T-cell (primary cell): ENCODE results near the gene CDC42EP5. TPM values are rescaled to one million over a fixed set of nuclear protein-coding genes. Genes with fewer than 3 reads are reported as not detected.
A peak's percentile ranks its signal among the peaks of the same experiment; 100 is the strongest.

Source experiments
- ATAC-seq, 4 experiments: fragments of 200-7000 bp in 3 of 4; fragments of 150-1000 bp in 1 of 4; cut with Tn5 transposase; replicated peaks in 1 of 4; 1 replicate in 3 of 4; 2 replicates in 1 of 4; pipeline ENCODE4 v1.10.0; 2021; ENCODE audit warnings: moderate library complexity in 3 of 4, mild to moderate bottlenecking in 2 of 4, moderate number of reproducible peaks in 1 of 4
- CTCF ChIA-PET, 2 donors: fragments of 300-600 bp; sonication (Branson Sonifier 250); formaldehyde crosslinking; loops; one replicate each; lab custom pipeline; 2022; ENCODE audit warnings: antibody characterized with exemption in 2 of 2; lab: Charles Lee
- POLR2A ChIA-PET, 2 donors: fragments of 300-600 bp; sonication (Branson Sonifier 250); formaldehyde crosslinking; loops; one replicate each; lab custom pipeline; 2022; ENCODE audit warnings: antibody characterized with exemption in 2 of 2; lab: Charles Lee
- DNase-seq, 35 experiments: peaks; one replicate each; pipeline versions ENCODE4 v3.0.0 to v3.0.0-alpha.2; 2013 to 2023
- H3K27ac ChIP-seq: one replicate; pipeline ENCODE4 v1.5.1; 2013; ENCODE audit warnings: low read length
- H3K27me3 ChIP-seq, 2 experiments: replicated peaks in 1 of 2; 1 replicate in 1 of 2; 2 replicates in 1 of 2; pipeline versions ENCODE4 v1.6.1 to v1.7.0; 2013; ENCODE audit warnings: low read length in 1 of 2, mixed read lengths in 1 of 2; ENCODE audit not compliant: control insufficient read depth in 2 of 2, insufficient read depth in 2 of 2; ENCODE audit errors: extremely low read depth in 1 of 2
- H3K36me3 ChIP-seq, 2 donors: 1 replicate in 1 of 2; 2 replicates in 1 of 2; pipeline versions ENCODE4 v1.6.1 to v1.7.0; 2013; ENCODE audit warnings: low read length in 1 of 2; ENCODE audit not compliant: control insufficient read depth in 2 of 2, insufficient read depth in 1 of 2; ENCODE audit errors: extremely low read depth in 1 of 2
- H3K4me1 ChIP-seq, 2 experiments: 1 replicate in 1 of 2; 2 replicates in 1 of 2; pipeline versions ENCODE4 v1.6.1 to v1.7.0; 2013; ENCODE audit warnings: low read length in 2 of 2, mixed read lengths in 1 of 2; ENCODE audit not compliant: insufficient read depth in 2 of 2, control insufficient read depth in 1 of 2; ENCODE audit errors: extremely low read depth in 1 of 2
- H3K4me3 ChIP-seq, 2 donors: 1 replicate in 1 of 2; 2 replicates in 1 of 2; pipeline versions ENCODE4 v1.5.1 to v1.7.0; 2013; ENCODE audit warnings: mild to moderate bottlenecking in 2 of 2, low read length in 1 of 2, moderate library complexity in 1 of 2; ENCODE audit not compliant: control insufficient read depth in 1 of 2; ENCODE audit errors: extremely low read depth in 1 of 2
- H3K9me3 ChIP-seq: 2 replicates; pipeline ENCODE4 v1.7.0; 2013
- H3K27ac Mint-ChIP-seq, 2 donors: one replicate each; pipeline ENCODE4 v1.8.0; 2020 to 2021; ENCODE audit warnings: mild to moderate bottlenecking in 2 of 2, mixed read lengths in 2 of 2
- H3K27me3 Mint-ChIP-seq, 2 donors: one replicate each; pipeline ENCODE4 v1.8.0; 2021 to 2022; ENCODE audit warnings: mixed read lengths in 2 of 2
- H3K36me3 Mint-ChIP-seq: one replicate; pipeline ENCODE4 v1.8.0; 2021; ENCODE audit warnings: mixed read lengths
- H3K4me1 Mint-ChIP-seq, 3 donors: one replicate each; pipeline ENCODE4 v1.8.0; 2020 to 2022; ENCODE audit warnings: mixed read lengths in 3 of 3, mild to moderate bottlenecking in 1 of 3
- H3K4me3 Mint-ChIP-seq, 3 donors: one replicate each; pipeline ENCODE4 v1.8.0; 2020 to 2022; ENCODE audit warnings: mild to moderate bottlenecking in 3 of 3, mixed read lengths in 3 of 3, moderate library complexity in 3 of 3
- H3K9me3 Mint-ChIP-seq, 3 donors: one replicate each; pipeline ENCODE4 v1.8.0; 2020 to 2022; ENCODE audit warnings: mixed read lengths in 3 of 3
- WGBS: methylation state at CpG from one replicate; pipeline ENCODE4 v1.1.5; 2013; ENCODE audit warnings: missing lambda C conversion rate; ENCODE audit not compliant: insufficient coverage; 5-methylcytosine and 5-hydroxymethylcytosine counted together
- total RNA-seq, 35 experiments: library from RNA in 6 of 35; stranded (reverse) in 6 of 35; fragments of 120-200 nt in 1 of 35; gene quantifications; one replicate each; pipeline versions ENCODE4 v1.2.1 to v1.2.4 and lab custom pipeline; 2013 to 2026

Gene CDC42EP5
- total RNA-seq, 5 donors from 2014 or later (not counting 1 experiment from before 2014, with no cell fraction given), result 0.43 TPM; not detected in 4

- no peaks in the 10 kb centered on the region for H3K9me3 Mint-ChIP-seq
- no peak for ATAC-seq
- 69% methylated on average over 6 of the region's 8 CpGs for WGBS
- Histone ChIP-seq H3K4me1 (peaks cover 0 to 21% of the 10 kb centered on the region in 2 experiments), H3K9me3 (no peaks in the 10 kb centered on the region), H3K27ac (no peak overlapping the region), H3K4me3 (no peak overlapping the region), H3K27me3 (peaks cover 2 to 64% of the 10 kb centered on the region in 2 experiments), H3K36me3 (no peaks in the 10 kb centered on the region)
- peak overlapping the region in 1 of 3 donors; percentile 19 for H3K4me3 Mint-ChIP-seq
- no peak for DNase-seq
- peaks cover 18 to 44% of the 10 kb centered on the region in 2 donors for H3K27me3 Mint-ChIP-seq
- H3K27ac Mint-ChIP-seq, result no peak overlapping the region
- POLR2A ChIA-PET, result no interaction called here
- H3K4me1 Mint-ChIP-seq, result peaks cover 7 to 17% (median 8%) of the 10 kb centered on the region in 3 donors
- CTCF ChIA-PET, result no interaction called here
- no peaks in the 10 kb centered on the region for H3K36me3 Mint-ChIP-seq
Observed at GRCh38 chr19:54429176-54429495, 44.0 kb downstream of the CDC42EP5 start.

DNA sequence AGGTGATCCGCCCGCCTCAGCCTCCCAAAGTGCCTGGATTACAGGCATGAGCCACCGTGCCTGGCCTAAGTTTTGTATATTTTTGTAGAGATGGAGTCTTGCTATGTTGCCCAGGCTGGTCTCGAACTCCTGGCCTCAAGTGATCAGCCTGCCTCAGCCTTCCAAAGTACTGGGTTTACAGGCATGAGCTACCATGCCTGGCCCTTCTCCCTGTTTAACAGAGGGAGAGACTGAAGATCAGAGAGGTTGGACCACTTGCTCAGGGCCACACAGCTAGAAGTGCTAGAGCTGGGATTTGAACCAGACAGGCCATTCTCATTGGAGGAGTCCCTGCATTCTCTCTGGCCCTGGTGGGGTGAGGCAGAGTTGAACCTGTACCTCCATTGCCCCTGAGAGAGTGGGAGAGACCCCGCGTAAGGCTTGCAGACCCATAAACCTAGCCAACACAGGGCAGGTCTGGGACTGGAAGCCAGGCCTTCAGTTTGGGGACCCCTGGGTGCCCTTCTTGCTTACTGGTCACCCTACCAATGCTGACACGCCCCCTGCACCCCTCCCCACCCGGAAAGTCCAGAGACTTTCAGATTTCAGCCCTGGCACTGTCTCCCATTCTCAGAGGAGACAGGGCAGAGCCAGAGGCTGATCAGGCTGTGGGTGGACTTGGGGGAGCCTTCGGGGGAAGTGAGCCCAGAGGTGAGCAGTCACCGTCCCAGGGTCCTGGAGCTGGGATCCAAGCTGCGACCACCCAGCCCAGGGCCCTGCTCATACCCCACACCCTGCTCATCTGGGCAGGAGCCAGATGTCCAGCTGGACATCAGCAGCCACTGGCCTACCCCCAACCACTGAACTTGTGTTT lies 44.5 kb downstream of the CDC42EP5 start:
- Histone ChIP-seq H3K4me3 (no peak overlapping the region), H3K27me3 (peaks cover 2 to 68% of the 10 kb centered on the region in 2 experiments), H3K27ac (no peak overlapping the region), H3K36me3 (no peaks in the 10 kb centered on the region), H3K9me3 (no peaks in the 10 kb centered on the region), H3K4me1 (peaks cover 0 to 18% of the 10 kb centered on the region in 2 experiments)
- ATAC-seq (no peak), DNase-seq (no peak)
- Mint-ChIP-seq H3K27ac (no peak overlapping the region), H3K27me3 (peaks cover 22 to 49% of the 10 kb centered on the region in 2 donors), H3K9me3 (no peaks in the 10 kb centered on the region), H3K36me3 (no peaks in the 10 kb centered on the region), H3K4me3 (no peak overlapping the region), H3K4me1 (peaks cover 5 to 12% (median 6%) of the 10 kb centered on the region in 3 donors)
- ChIA-PET POLR2A (no interaction called here), CTCF (no interaction called here)
- WGBS, result 89% methylated on average over 4 of the region's 11 CpGs

DNA sequence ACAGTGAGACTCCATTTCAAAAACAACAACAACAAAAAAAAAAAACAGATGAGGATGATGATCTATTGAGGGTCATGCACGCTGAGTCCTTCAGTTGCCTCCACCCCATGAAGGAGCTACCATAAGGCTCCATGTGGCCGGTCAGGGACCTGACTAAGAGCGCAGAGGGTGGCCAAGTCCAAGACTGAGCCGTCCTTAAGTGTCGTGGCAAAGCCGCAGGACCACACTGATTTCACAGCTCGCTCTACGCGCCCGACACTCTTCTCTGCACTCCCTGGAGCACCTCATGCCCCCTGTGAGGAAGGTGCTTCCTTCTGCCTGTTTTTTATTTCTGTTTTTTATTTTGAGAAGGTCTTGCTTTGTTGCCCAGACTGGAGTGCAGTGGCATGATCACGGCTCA lies 45.5 kb downstream of the CDC42EP5 start:
- Histone ChIP-seq H3K9me3 (no peaks in the 10 kb centered on the region), H3K4me3 (no peak overlapping the region), H3K27me3 (peaks cover 2 to 76% of the 10 kb centered on the region in 2 experiments), H3K36me3 (no peaks in the 10 kb centered on the region), H3K4me1 (peaks cover 0 to 18% of the 10 kb centered on the region in 2 experiments), H3K27ac (no peak overlapping the region)
- ATAC-seq, result no peak
- POLR2A ChIA-PET, result interaction anchor here in 1 of 2 donors (0.6 kb wide), 1 partner anchor 37 kb away, joined by 3 read pairs; no protein-coding TSS in a partner anchor
- no peaks in the 10 kb centered on the region for H3K9me3 Mint-ChIP-seq
- no peak overlapping the region for H3K27ac Mint-ChIP-seq
- no peak overlapping the region for H3K4me3 Mint-ChIP-seq
- no peaks in the 10 kb centered on the region for H3K36me3 Mint-ChIP-seq
- WGBS, result 88% methylated on average over 7 of the region's 11 CpGs
- peaks cover 5 to 12% (median 6%) of the 10 kb centered on the region in 3 donors for H3K4me1 Mint-ChIP-seq
- CTCF ChIA-PET, result no interaction called here
- peaks cover 28 to 53% of the 10 kb centered on the region in 2 donors for H3K27me3 Mint-ChIP-seq
- no peak for DNase-seq

DNA sequence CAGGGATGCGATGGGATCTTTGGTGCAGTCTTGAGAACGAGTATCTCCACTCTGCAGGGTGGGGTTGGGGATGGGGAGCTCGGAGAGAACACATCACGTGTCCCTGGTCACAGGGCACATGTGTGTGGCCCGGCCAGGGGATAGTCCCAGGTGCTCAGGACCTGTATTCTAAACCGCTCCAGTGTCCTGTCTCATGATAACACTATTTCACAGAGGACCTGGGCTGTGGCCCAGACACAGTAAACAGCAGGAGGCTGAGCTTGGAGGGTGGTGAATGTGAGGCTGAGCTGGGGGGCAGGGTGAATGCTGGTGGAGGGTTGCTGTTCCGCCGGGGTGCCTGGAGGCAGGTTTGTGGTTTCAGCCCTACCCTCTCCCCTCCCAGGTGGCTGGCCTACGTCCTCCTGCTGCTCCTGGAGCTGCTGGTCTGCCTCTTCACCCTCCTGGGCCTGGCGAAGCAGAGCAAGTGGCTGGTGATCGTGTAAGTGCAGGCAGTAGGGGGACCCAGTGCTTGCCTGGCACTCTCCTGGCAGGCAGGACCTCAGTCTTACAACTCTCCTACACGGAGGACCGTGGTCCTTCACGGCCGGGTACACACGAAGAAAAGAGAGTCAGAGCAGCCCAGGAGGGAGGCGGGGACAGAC lies 46.7 kb downstream of the CDC42EP5 start:
- no peaks in the 10 kb centered on the region for H3K36me3 Mint-ChIP-seq
- 75% methylated on average over 5 of the region's 17 CpGs for WGBS
- H3K27me3 ChIP-seq, result peaks cover 2 to 85% of the 10 kb centered on the region in 2 experiments
- DNase-seq (no peak), ATAC-seq (no peak)
- ChIA-PET CTCF (no interaction called here), POLR2A (no interaction called here)
- peaks cover 0 to 16% of the 10 kb centered on the region in 2 experiments for H3K4me1 ChIP-seq
- H3K4me3 ChIP-seq, result no peak overlapping the region
- H3K4me1 Mint-ChIP-seq, result peaks cover 5 to 11% (median 6%) of the 10 kb centered on the region in 3 donors
- no peak overlapping the region for H3K4me3 Mint-ChIP-seq
- H3K36me3 ChIP-seq, result no peaks in the 10 kb centered on the region
- no peaks in the 10 kb centered on the region for H3K9me3 ChIP-seq
- H3K27ac Mint-ChIP-seq, result no peak overlapping the region
- H3K9me3 Mint-ChIP-seq, result no peaks in the 10 kb centered on the region
- H3K27me3 Mint-ChIP-seq, result peaks cover 28 to 60% of the 10 kb centered on the region in 2 donors
- no peak overlapping the region for H3K27ac ChIP-seq

GRCh38 chr19:54425382-54425723 lies 47.7 kb downstream of the CDC42EP5 start:
- Histone ChIP-seq H3K4me1 (peaks cover 0 to 8% of the 10 kb centered on the region in 2 experiments), H3K36me3 (no peaks in the 10 kb centered on the region), H3K27me3 (peaks cover 2 to 87% of the 10 kb centered on the region in 2 experiments), H3K27ac (no peak overlapping the region), H3K4me3 (no peak overlapping the region), H3K9me3 (no peaks in the 10 kb centered on the region)
- no peak for ATAC-seq
- POLR2A ChIA-PET, result no interaction called here
- Mint-ChIP-seq H3K4me3 (no peak overlapping the region), H3K4me1 (peaks cover 0 to 3% (median 0%) of the 10 kb centered on the region in 3 donors), H3K36me3 (no peaks in the 10 kb centered on the region), H3K27me3 (peaks cover 28 to 61% of the 10 kb centered on the region in 2 donors), H3K9me3 (no peaks in the 10 kb centered on the region), H3K27ac (no peak overlapping the region)
- CTCF ChIA-PET, result interaction anchor here in 1 of 2 donors (0.6 kb wide), 1 partner anchor 12 kb away, joined by 3 read pairs; no protein-coding TSS in a partner anchor
- DNase-seq, result no peak
- 62% methylated on average over 4 of the region's 5 CpGs for WGBS

DNA sequence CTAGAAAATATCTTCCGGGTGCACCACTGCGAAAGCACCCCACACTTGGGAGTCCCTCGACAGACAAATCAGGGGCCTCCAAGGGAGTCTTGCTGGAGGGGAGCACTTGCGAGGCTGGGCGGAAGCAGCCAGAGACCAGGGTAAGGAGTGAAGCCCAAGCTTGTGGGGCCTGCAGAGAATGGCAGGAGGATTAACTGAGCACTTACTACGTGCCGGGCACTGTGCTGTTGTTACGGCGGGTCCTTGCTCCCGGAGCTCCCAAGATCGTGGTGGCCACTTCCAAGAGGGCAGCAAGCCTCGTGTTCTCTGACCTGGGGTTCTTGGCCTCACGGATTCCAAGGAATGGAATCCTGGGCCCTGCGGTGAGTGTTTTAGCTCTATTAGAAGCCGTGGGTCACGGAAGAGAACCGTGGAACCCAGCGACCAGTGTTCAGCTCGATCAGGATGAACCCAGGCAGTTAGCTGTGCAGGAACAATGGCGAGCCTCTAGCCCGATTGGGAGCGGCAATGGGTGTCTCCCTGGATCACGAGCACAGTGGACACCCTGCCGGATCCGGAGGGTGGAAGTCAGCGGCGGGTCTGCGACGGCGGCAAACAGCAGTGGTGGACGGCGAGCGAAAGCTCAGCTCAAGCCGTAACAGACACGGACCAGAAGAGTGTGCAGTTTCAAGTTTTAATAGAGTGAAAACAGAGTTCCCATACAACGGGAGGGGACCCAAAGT lies 48.3 kb downstream of the CDC42EP5 start:
- Mint-ChIP-seq H3K36me3 (no peaks in the 10 kb centered on the region), H3K9me3 (no peaks in the 10 kb centered on the region), H3K27me3 (peaks cover 28 to 63% of the 10 kb centered on the region in 2 donors), H3K27ac (no peak overlapping the region), H3K4me3 (no peak overlapping the region), H3K4me1 (peaks cover 0 to 3% (median 0%) of the 10 kb centered on the region in 3 donors)
- ChIA-PET CTCF (interaction anchor here in 1 of 2 donors (0.6 kb wide), 1 partner anchor 13 kb away, joined by 3 read pairs; no protein-coding TSS in a partner anchor), POLR2A (no interaction called here)
- H3K4me3 ChIP-seq, result no peak overlapping the region
- no peak overlapping the region for H3K27ac ChIP-seq
- no peaks in the 10 kb centered on the region for H3K36me3 ChIP-seq
- H3K27me3 ChIP-seq, result peaks cover 2 to 87% of the 10 kb centered on the region in 2 experiments
- H3K4me1 ChIP-seq, result peaks cover 0 to 2% of the 10 kb centered on the region in 2 experiments
- 85% methylated on average over 27 of the region's 36 CpGs for WGBS
- ATAC-seq (no peak), DNase-seq (no peak)
- H3K9me3 ChIP-seq, result no peaks in the 10 kb centered on the region
